Glutamatergic neuron (in vitro differentiated cells): ENCODE results near the gene KCNC4. TPM values are rescaled to one million over a fixed set of nuclear protein-coding genes. Genes with fewer than 3 reads are reported as not detected.

Experiments
- DNase-seq: peaks from one replicate; pipeline ENCODE4 v3.0.0; 2022
- H3K27ac Mint-ChIP-seq: one replicate; pipeline ENCODE4 v1.8.0; 2020; ENCODE audit warnings: mild to moderate bottlenecking, mixed read lengths, inconsistent platforms; ENCODE audit not compliant: unreplicated experiment
- H3K27me3 Mint-ChIP-seq: one replicate; pipeline ENCODE4 v1.8.0; 2020; ENCODE audit warnings: mild to moderate bottlenecking, moderate library complexity, mixed read lengths, inconsistent platforms; ENCODE audit not compliant: unreplicated experiment
- H3K36me3 Mint-ChIP-seq: one replicate; pipeline ENCODE4 v1.8.0; 2020; ENCODE audit warnings: mild to moderate bottlenecking, mixed read lengths, inconsistent platforms; ENCODE audit not compliant: unreplicated experiment
- H3K4me1 Mint-ChIP-seq: one replicate; pipeline ENCODE4 v1.8.0; 2020; ENCODE audit warnings: mild to moderate bottlenecking, low read depth, mixed read lengths, inconsistent platforms; ENCODE audit not compliant: unreplicated experiment
- H3K4me3 Mint-ChIP-seq: one replicate; pipeline ENCODE4 v1.8.0; 2020; ENCODE audit warnings: mild to moderate bottlenecking, mixed read lengths, inconsistent platforms; ENCODE audit not compliant: unreplicated experiment
- H3K9me3 Mint-ChIP-seq: one replicate; pipeline ENCODE4 v1.8.0; 2020; ENCODE audit warnings: mild to moderate bottlenecking, moderate library complexity, mixed read lengths, inconsistent platforms; ENCODE audit not compliant: unreplicated experiment
- total RNA-seq: library from RNA; stranded (reverse); fragmentation: NEBNext Ultra II Directional; extraction: Animal tissue kit (Norgen Biotek cat#: 25700); gene quantifications from one replicate; pipeline ENCODE4 v1.2.1, GENCODE V29; 2021; ENCODE audit not compliant: unreplicated experiment
- TF ChIP-seq, protein P1 (sequence below): fragments of 200-600 bp; sonication (generic); IDR thresholded peaks from one replicate; pipeline ENCODE4 v1.5.0; 2021; ENCODE audit not compliant: partially characterized antibody, unreplicated experiment

Gene KCNC4
- total RNA-seq, 1 donor from 2014 or later, result 9.7 TPM

DNA sequence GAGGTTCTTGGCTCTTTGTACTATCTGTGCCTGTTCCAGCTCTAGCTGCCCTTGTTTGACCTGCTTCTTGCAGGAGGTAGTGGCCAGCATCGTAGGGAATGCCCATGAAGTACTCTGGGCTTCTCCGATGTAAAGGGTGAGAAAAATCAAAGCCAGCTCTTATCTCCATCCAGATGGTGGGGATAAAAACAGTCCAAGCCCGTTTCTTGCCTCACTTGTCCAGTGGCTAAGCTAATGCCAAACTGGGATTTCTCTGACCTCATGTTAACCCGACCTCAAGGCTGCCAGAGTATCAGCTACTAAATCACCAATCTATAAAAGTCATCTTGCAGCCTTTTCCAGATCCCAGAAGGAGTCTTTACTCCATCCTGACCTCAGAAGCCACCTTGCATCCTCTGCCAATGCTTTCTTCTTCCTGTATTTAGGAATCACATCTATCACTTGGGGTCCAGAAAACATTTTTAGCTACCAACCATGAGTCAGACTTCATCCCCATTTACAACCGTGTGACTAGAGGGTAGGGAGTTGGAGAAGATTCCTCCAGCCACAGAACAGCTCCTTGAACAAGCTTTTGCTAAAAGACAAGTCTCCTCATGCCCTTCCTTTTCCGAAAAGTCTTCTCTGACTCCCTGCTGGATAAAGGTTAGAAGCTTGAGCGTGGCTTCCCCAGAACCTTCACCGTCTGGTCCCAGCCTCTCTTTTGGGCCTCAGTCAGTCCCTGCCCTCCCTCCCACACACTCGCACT lies 35.9 kb downstream of the KCNC4 start:
- Mint-ChIP-seq H3K4me1 (peaks cover 23% of the 10 kb centered on the region), H3K36me3 (no peaks in the 10 kb centered on the region), H3K27me3 (peaks cover 9% of the 10 kb centered on the region), H3K9me3 (peaks cover 13% of the 10 kb centered on the region), H3K27ac (no peak overlapping the region), H3K4me3 (no peak overlapping the region)
- DNase-seq, result no peak
- TF ChIP-seq, protein P1, sequence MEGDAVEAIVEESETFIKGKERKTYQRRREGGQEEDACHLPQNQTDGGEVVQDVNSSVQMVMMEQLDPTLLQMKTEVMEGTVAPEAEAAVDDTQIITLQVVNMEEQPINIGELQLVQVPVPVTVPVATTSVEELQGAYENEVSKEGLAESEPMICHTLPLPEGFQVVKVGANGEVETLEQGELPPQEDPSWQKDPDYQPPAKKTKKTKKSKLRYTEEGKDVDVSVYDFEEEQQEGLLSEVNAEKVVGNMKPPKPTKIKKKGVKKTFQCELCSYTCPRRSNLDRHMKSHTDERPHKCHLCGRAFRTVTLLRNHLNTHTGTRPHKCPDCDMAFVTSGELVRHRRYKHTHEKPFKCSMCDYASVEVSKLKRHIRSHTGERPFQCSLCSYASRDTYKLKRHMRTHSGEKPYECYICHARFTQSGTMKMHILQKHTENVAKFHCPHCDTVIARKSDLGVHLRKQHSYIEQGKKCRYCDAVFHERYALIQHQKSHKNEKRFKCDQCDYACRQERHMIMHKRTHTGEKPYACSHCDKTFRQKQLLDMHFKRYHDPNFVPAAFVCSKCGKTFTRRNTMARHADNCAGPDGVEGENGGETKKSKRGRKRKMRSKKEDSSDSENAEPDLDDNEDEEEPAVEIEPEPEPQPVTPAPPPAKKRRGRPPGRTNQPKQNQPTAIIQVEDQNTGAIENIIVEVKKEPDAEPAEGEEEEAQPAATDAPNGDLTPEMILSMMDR, result no peak

DNA sequence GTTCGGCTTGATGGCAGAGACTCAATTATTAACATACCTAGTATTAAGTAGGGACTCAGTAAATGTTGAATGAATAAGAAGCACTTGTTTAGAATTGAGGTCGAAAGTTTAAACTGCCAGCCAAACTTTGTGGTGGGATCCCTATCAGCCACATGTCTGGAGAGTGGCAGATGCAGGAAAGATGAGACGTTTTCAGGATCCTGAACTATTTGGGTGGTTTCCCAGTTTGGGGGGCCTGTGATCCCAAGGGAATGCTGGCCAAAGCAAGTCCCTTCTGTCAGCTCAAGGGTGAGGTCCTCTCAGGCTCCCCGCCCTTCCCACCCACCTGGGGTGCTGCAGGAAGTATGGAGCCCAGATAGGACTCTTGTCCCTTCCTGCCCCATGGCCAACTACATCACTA lies 38.6 kb downstream of the KCNC4 start:
- H3K4me3 Mint-ChIP-seq, result no peak overlapping the region
- DNase-seq, result no peak
- peaks cover 2% of the 10 kb centered on the region for H3K27me3 Mint-ChIP-seq
- TF ChIP-seq, protein P1, result no peak
- no peak overlapping the region for H3K27ac Mint-ChIP-seq
- peaks cover 14% of the 10 kb centered on the region for H3K4me1 Mint-ChIP-seq
- H3K36me3 Mint-ChIP-seq, result peaks cover 5% of the 10 kb centered on the region
- peaks cover 13% of the 10 kb centered on the region for H3K9me3 Mint-ChIP-seq

DNA sequence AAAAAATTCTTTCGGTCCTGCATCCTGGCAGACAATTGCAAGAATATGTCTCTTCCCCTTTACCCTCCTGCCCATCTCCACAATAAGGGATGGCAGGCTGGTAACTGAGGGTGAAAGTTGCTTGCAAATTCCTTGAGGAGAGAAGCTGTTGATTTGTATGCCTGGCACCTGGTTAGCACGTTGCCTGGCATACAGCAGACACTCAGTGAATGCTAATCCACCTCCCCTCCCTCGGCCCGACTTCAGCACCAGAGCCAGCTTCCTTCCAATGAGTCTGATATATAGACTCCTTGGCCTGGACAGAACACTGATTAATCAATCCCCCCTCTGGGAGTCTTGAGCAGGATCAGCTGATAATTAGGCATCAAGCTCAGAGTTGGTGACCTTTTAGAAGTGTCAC lies 39.1 kb downstream of the KCNC4 start:
- Mint-ChIP-seq H3K36me3 (peaks cover 5% of the 10 kb centered on the region), H3K4me1 (peaks cover 14% of the 10 kb centered on the region), H3K27ac (no peak overlapping the region), H3K9me3 (peaks cover 12% of the 10 kb centered on the region), H3K27me3 (peaks cover 2% of the 10 kb centered on the region), H3K4me3 (no peak overlapping the region)
- DNase-seq, result no peak
- TF ChIP-seq, protein P1, result no peak

DNA sequence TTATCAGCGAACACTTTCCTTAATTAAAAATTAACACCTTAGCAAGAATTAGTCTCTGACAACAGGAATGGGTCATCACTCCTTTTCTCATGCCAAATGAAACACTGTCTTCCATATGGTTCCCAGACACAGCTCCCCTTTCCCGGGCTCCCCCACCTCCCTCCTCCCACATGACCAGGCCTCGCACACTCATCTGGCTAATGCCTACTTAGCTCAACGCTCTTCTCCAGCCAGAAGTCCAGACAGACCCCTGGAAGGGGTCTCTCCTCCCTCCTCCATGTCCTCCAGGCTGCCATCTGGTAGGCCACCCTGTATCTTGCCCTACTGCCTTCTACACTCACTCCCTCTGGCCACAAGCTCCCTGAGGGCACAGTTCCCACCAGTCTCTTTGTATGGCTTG lies 39.9 kb downstream of the KCNC4 start:
- Mint-ChIP-seq H3K27me3 (peaks cover 2% of the 10 kb centered on the region), H3K4me1 (peaks cover 14% of the 10 kb centered on the region), H3K27ac (peak overlapping the region; percentile 2), H3K9me3 (peaks cover 12% of the 10 kb centered on the region), H3K4me3 (peak overlapping the region; percentile 8), H3K36me3 (peaks cover 5% of the 10 kb centered on the region)
- TF ChIP-seq, protein P1, result no peak
- DNase-seq, result no peak

DNA sequence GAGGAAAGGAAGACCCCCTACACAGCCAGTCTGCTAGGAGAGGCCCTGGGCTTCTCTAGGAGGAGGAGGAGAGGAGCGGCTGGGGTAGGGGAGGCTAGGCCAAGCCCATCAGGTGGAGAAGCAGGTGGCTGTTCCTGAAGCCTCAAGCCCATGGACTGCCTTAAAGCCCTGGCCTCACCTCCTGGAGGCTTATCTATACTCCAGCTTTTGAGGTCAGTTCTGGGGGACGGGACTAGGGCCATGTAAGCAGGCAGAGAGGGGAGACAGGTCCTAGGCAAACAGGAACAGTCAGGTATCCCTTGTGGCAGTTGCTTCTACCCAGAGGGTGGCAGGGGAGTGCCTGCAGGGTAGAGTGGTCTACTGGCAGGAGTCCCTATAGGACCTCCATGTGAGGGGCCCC lies 40.6 kb downstream of the KCNC4 start:
- Mint-ChIP-seq H3K27me3 (peaks cover 2% of the 10 kb centered on the region), H3K27ac (no peak overlapping the region), H3K36me3 (peaks cover 5% of the 10 kb centered on the region), H3K4me1 (peaks cover 14% of the 10 kb centered on the region), H3K9me3 (peaks cover 12% of the 10 kb centered on the region), H3K4me3 (no peak overlapping the region)
- TF ChIP-seq, protein P1, result no peak
- DNase-seq, result no peak
